Gastrocnemius medialis (tissue), 4 donors: ENCODE results near the gene MARCKS.

Source experiments
- CTCF ChIP-seq, 5 experiments: fragments of 450-650 bp in 3 of 5; fragments of 200-600 bp in 2 of 5; sonication (generic) in 2 of 5; IDR thresholded peaks in 4 of 5; conservative IDR thresholded peaks in 1 of 5; 1 replicate in 4 of 5; 2 replicates in 1 of 5; pipeline ENCODE4 v1.5.1; 2016 to 2019; ENCODE audit warnings: antibody characterized with exemption in 5 of 5, mild to moderate bottlenecking in 3 of 5, moderate library complexity in 3 of 5
- POLR2A ChIP-seq, 2 donors: fragments of 450-650 bp; IDR thresholded peaks; one replicate each; pipeline ENCODE4 v1.6.1; 2017; ENCODE audit warnings: antibody characterized with exemption in 2 of 2, mild to moderate bottlenecking in 2 of 2, moderate library complexity in 2 of 2

DNA sequence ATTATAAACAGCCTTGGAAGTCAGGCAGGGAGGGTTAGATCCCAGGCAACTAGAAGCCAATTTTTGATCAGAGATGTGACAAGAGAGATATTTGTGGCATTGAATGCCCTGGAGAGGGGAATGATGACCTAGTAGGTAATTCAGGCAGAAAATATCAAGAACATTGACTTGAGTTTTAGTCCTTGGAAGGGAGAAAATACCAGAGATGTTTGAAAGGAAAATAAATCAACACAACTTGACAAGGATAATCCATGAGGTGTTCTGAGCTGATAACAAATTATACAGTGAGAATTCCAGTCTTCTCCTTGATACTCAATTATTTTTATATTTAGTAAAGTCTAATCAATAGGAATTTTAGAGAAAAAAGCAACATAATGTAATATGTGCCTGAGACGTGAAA, 10.6 kb upstream of the MARCKS start:
- TF ChIP-seq POLR2A (IDR thresholded peaks at IDR 0.05) (no peak), CTCF (IDR thresholded peaks at IDR 0.05 in 4 of 5, conservative IDR thresholded peaks at IDR 0.05 in 1 of 5) (no peak)
